NB4 (cell line): ENCODE results near the gene CFAP299.

Source experiments
- DNase-seq: peaks from one replicate; pipeline ENCODE4 v3.0.0; 2010; ENCODE audit warnings: low read depth
- H3K4me3 ChIP-seq: one replicate; pipeline ENCODE4 v1.5.1; 2011; ENCODE audit warnings: mild to moderate bottlenecking, low read depth, low read length, moderate library complexity
- CTCF ChIP-seq: IDR thresholded peaks from one replicate; pipeline ENCODE4 v1.5.1; 2012; ENCODE audit warnings: low read depth, low read length
- MAX ChIP-seq: IDR thresholded peaks from 2 replicates; pipeline ENCODE4 v1.6.1; 2011; ENCODE audit warnings: low read depth, low read length
- MYC ChIP-seq: IDR thresholded peaks from 2 replicates; pipeline ENCODE4 v1.6.1; 2011; ENCODE audit warnings: low read depth, low read length
- POLR2A ChIP-seq: IDR thresholded peaks from 2 replicates; pipeline ENCODE4 v1.6.1; 2011; ENCODE audit warnings: mild to moderate bottlenecking; ENCODE audit not compliant: insufficient read length; ENCODE audit errors: extremely low read depth

CFAP299 gene

GRCh38 chr4:80361329-80361900 lies 25.9 kb downstream of the CFAP299 start:
- TF ChIP-seq POLR2A (no peak), MAX (no peak), CTCF (no peak), MYC (no peak)
- DNase-seq, result peak; percentile 41
- no peak overlapping the region for H3K4me3 ChIP-seq

GRCh38 chr4:80362578-80363181 lies 27.1 kb downstream of the CFAP299 start:
- H3K4me3 ChIP-seq, result no peak overlapping the region
- TF ChIP-seq CTCF (peak; percentile 70), MAX (no peak)
- DNase-seq, result peak; percentile 53

- TF ChIP-seq MAX (no peak), MYC (0 out of 2 replicates have a peak, but pooled peaks have one; percentile 7), POLR2A (no peak), CTCF (peak; percentile 67)
- H3K4me3 ChIP-seq, result no peak overlapping the region
- peak; percentile 54 for DNase-seq
These were observed 30.4 kb downstream of the CFAP299 start for GRCh38 chr4:80365928-80366327.

- no peak overlapping the region for H3K4me3 ChIP-seq
- DNase-seq, result no peak
- TF ChIP-seq MYC (no peak), POLR2A (no peak), MAX (no peak), CTCF (no peak)
These were observed 32.2 kb downstream of the CFAP299 start for GRCh38 chr4:80367737-80368136.

GRCh38 chr4:80370635-80371034 lies 35.1 kb downstream of the CFAP299 start:
- no peak overlapping the region for H3K4me3 ChIP-seq
- no peak for TF ChIP-seq MYC
- no peak for TF ChIP-seq CTCF
- no peak for TF ChIP-seq MAX
- TF ChIP-seq POLR2A, result no peak
- no peak for DNase-seq

GRCh38 chr4:80371046-80371445 lies 35.5 kb downstream of the CFAP299 start:
- no peak overlapping the region for H3K4me3 ChIP-seq
- TF ChIP-seq CTCF (no peak), MAX (no peak), POLR2A (no peak), MYC (no peak)
- no peak for DNase-seq
